Hematopoietic multipotent progenitor cell treated with erythropoietin and hydrocortisone succinate and interleukin-3 and kit ligand, for 6 days (in vitro differentiated cells): ENCODE results near the gene SGMS1.
A peak's percentile ranks its signal among the peaks of the same experiment; 100 is the strongest.
"Not testable (repeated sequence)": the region's sequence is repeated elsewhere in the genome, so short reads cannot be mapped to it uniquely, and the experiment has no call there.

ENCODE experiments used
- DNase-seq: peaks from one replicate; pipeline ENCODE4 v3.0.0-alpha.2; 2015

SGMS1 gene

GRCh38 chr10:50578949-50579348 lies 44.8 kb downstream of the SGMS1 start:
- no peak for DNase-seq

GRCh38 chr10:50577681-50578350 lies 45.9 kb downstream of the SGMS1 start:
- DNase-seq, result peak; percentile 97

- no peak for DNase-seq
These were observed 46.7 kb downstream of the SGMS1 start for GRCh38 chr10:50577010-50577409.

GRCh38 chr10:50576245-50576815 lies 47.4 kb downstream of the SGMS1 start:
- no peak for DNase-seq

- DNase-seq, result no peak
These were observed 48.1 kb downstream of the SGMS1 start for GRCh38 chr10:50575477-50576244.

GRCh38 chr10:50574931-50575330 lies 48.8 kb downstream of the SGMS1 start:
- DNase-seq, result no peak

- no peak for DNase-seq
These were observed 49.5 kb downstream of the SGMS1 start for GRCh38 chr10:50574305-50574704.

GRCh38 chr10:50572017-50572491 lies 51.7 kb downstream of the SGMS1 start:
- DNase-seq, result no peak

GRCh38 chr10:50568750-50569149 lies 55.0 kb downstream of the SGMS1 start:
- not testable (repeated sequence) for DNase-seq

GRCh38 chr10:50567384-50567783 lies 56.4 kb downstream of the SGMS1 start:
- DNase-seq, result no peak

- no peak for DNase-seq
These were observed 57.6 kb downstream of the SGMS1 start for GRCh38 chr10:50566150-50566549.

GRCh38 chr10:50565301-50566083 lies 58.3 kb downstream of the SGMS1 start:
- DNase-seq, result peak; percentile 91

GRCh38 chr10:50563906-50564305 lies 59.9 kb downstream of the SGMS1 start:
- no peak for DNase-seq

GRCh38 chr10:50561816-50562215 lies 61.9 kb downstream of the SGMS1 start:
- peak; percentile 58 for DNase-seq

GRCh38 chr10:50561266-50561665 lies 62.5 kb downstream of the SGMS1 start:
- no peak for DNase-seq

- DNase-seq, result no peak
These were observed 63.4 kb downstream of the SGMS1 start for GRCh38 chr10:50560370-50560769.

- DNase-seq, result no peak
These were observed 65.4 kb downstream of the SGMS1 start for GRCh38 chr10:50558371-50558770.

GRCh38 chr10:50557130-50557682 lies 66.5 kb downstream of the SGMS1 start:
- no peak for DNase-seq

- DNase-seq, result no peak
These were observed 67.3 kb downstream of the SGMS1 start for GRCh38 chr10:50556237-50557120.

GRCh38 chr10:50554995-50555568 lies 68.7 kb downstream of the SGMS1 start:
- peak; percentile 89 for DNase-seq

- no peak for DNase-seq
These were observed 69.3 kb downstream of the SGMS1 start for GRCh38 chr10:50554376-50554994.
